Measurements from ENCODE around the gene ZNF646. TPM values are rescaled to one million over a fixed set of nuclear protein-coding genes. Genes with fewer than 3 reads are reported as not detected.

The ZNF646 gene
- total RNA-seq, 3 donors from 2014 or later, result 22.3 to 26.1 (median 22.7) TPM

DNA sequence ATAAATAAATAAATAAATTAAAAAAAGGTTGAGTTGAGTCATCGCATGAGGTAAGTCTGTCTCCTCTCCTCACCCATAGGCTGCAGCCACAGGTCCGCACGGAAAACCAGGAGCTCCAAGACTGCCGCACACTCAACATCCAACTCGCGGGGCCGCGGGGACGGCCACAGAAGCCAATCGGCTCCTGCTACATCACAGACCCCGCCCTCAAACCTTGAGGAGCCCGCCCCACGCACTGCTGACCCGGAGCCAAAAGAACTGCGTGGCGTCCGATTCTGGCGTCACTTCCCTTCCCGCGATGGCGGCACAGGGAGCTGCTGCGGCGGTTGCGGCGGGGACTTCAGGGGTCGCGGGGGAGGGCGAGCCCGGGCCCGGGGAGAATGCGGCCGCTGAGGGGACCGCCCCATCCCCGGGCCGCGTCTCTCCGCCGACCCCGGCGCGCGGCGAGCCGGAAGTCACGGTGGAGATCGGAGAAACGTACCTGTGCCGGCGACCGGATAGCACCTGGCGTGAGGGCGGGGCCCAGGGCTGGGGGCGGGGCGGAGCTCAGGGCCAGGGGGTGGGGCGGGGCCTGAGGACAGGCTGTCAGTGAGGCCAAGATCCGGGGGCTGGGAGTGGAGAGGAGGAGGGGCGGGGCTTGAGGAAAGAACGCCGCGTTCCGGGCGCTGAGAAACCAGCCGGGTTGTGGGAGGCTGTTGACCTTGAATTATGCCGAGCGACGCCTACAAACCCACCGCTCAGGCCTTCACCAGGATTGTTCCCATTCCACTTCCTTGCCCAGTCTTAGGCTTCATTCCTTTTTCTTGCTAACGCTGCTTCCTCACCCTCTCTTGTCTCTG, 43.4 kb downstream of the ZNF646 start, which contains the start of gene KAT8:
Gene KAT8, plus strand, starts transcription at position 281 of the 839 bp plus-strand sequence. Its CDS starts 18 bp downstream, at position 299.
- DNase-seq (peak; percentile 95), ATAC-seq (peak; percentile 94 to 96)
- no peaks in the 10 kb centered on the region for H3K27me3 Mint-ChIP-seq (ENCODE audit: low read depth)
- peaks cover 16% of the 10 kb centered on the region for H3K4me1 Mint-ChIP-seq (ENCODE audit: low read depth)
- peak within 1 kb of the TSS; percentile 88 for H3K4me3 Mint-ChIP-seq
- H3K9me3 Mint-ChIP-seq, result no peaks in the 10 kb centered on the region
- H3K36me3 Mint-ChIP-seq (ENCODE audit: insufficient read depth), result peaks cover 19% of the 10 kb centered on the region

DNA sequence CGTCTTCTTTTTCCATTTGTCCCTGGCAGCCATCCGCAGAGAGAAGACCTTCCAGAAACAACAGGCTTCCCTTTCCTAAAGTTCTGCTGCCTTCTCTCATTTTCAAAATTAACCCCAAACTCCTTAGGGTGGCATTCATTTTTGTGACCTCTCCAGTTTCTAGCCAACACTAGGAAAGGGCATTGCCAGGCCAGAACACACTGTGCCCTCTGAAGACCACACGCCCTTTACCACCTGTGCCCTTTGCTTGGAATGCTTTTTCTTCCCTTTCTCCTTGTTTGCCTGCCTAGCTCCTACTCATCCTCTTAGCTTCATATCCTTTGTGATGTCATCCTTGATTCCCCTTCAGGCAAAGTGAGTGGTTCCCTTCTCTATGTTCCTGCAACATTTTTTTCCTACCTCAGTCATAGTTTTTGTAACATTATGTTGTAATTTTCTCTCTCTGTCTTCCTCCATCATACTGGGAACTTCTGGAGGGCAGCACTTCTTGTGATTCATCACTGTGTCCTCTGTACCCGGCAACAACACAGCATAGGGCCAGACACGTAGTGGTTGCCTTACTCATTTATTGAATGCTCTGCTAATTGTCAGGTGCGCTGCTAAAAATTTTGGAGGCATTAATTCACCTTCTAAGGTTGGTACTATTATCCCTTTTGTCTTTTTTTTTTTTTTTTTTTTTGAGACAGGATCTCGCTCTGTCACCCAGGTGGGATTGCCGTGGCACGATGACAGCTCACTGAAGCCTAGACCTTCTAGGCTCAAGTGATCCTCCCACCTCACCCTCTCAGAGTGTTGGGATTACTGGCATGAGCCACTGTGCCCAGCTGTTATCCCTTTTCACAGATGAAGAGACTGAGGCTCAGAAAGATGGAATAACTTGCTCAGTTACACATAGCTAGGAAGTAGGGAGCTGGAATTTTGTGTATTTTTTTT, 44.3 kb downstream of the ZNF646 start:
- H3K9me3 Mint-ChIP-seq, result no peaks in the 10 kb centered on the region
- no peak for ATAC-seq
- H3K27me3 Mint-ChIP-seq (ENCODE audit: low read depth), result no peaks in the 10 kb centered on the region
- H3K4me3 Mint-ChIP-seq, result peak overlapping the region; percentile 88
- H3K4me1 Mint-ChIP-seq (ENCODE audit: low read depth), result peaks cover 16% of the 10 kb centered on the region
- DNase-seq, result no peak
- peaks cover 17% of the 10 kb centered on the region for H3K36me3 Mint-ChIP-seq (ENCODE audit: insufficient read depth)

DNA sequence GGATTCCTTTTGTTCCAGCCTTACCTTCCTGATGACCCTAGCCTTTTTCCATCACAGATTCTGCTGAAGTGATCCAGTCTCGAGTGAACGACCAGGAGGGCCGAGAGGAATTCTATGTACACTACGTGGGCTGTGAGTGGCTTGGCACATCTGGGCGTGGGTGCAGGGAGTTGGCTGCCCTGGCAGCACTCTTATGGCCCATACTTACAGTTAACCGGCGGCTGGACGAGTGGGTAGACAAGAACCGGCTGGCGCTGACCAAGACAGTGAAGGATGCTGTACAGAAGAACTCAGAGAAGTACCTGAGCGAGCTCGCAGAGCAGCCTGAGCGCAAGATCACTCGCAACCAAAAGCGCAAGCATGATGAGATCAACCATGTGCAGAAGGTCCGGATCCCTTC, 45.9 kb downstream of the ZNF646 start:
- H3K4me1 Mint-ChIP-seq (ENCODE audit: low read depth), result peaks cover 15% of the 10 kb centered on the region
- H3K4me3 Mint-ChIP-seq, result no peak overlapping the region
- no peaks in the 10 kb centered on the region for H3K9me3 Mint-ChIP-seq
- ATAC-seq, result no peak
- peaks cover 17% of the 10 kb centered on the region for H3K36me3 Mint-ChIP-seq (ENCODE audit: insufficient read depth)
- H3K27me3 Mint-ChIP-seq (ENCODE audit: low read depth), result no peaks in the 10 kb centered on the region
- DNase-seq, result no peak

DNA sequence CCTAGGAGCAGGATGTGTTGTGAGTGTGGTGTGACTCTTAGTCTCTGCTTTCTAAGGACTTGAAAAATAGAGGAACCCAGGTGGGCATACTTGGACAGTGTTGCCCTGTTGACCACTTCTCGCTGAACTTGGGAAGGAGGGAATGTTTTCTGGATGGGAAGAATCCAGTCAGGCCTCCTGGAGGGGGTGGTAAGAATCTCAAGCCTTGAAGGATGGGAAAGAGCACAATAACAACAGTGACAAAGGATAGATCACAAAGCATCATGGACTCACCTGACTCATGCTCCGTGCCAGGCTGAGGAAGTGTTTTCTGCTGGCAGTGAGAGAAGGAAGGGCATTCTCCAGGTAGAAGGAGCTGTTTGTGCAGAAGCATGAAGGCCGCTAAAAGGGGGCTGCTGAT, 51.6 kb downstream of the ZNF646 start:
- ATAC-seq (no peak), DNase-seq (no peak)
- H3K4me1 Mint-ChIP-seq (ENCODE audit: low read depth), result no peaks in the 10 kb centered on the region
- peaks cover 24% of the 10 kb centered on the region for H3K36me3 Mint-ChIP-seq (ENCODE audit: insufficient read depth)
- no peaks in the 10 kb centered on the region for H3K27me3 Mint-ChIP-seq (ENCODE audit: low read depth)
- H3K9me3 Mint-ChIP-seq, result no peaks in the 10 kb centered on the region
- no peak overlapping the region for H3K4me3 Mint-ChIP-seq

DNA sequence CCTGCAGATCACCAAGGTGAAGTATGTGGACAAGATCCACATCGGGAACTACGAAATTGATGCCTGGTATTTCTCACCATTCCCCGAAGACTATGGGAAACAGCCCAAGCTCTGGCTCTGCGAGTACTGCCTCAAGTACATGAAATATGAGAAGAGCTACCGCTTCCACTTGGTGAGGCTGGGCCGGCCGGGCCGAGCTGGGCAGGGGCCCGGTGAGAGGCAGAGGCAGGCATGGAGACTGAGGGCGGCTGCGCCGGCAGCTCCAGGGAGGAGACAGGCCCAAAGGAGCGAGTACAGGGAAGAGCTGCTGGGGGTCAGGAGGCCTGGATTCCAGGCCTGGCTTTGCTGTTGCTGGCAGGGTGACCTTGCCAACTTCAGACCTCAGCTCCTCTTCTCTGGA, 53.0 kb downstream of the ZNF646 start:
- no peak overlapping the region for H3K4me3 Mint-ChIP-seq
- ATAC-seq (no peak), DNase-seq (no peak)
- no peaks in the 10 kb centered on the region for H3K27me3 Mint-ChIP-seq (ENCODE audit: low read depth)
- no peaks in the 10 kb centered on the region for H3K4me1 Mint-ChIP-seq (ENCODE audit: low read depth)
- no peaks in the 10 kb centered on the region for H3K9me3 Mint-ChIP-seq
- H3K36me3 Mint-ChIP-seq (ENCODE audit: insufficient read depth), result peaks cover 22% of the 10 kb centered on the region

DNA sequence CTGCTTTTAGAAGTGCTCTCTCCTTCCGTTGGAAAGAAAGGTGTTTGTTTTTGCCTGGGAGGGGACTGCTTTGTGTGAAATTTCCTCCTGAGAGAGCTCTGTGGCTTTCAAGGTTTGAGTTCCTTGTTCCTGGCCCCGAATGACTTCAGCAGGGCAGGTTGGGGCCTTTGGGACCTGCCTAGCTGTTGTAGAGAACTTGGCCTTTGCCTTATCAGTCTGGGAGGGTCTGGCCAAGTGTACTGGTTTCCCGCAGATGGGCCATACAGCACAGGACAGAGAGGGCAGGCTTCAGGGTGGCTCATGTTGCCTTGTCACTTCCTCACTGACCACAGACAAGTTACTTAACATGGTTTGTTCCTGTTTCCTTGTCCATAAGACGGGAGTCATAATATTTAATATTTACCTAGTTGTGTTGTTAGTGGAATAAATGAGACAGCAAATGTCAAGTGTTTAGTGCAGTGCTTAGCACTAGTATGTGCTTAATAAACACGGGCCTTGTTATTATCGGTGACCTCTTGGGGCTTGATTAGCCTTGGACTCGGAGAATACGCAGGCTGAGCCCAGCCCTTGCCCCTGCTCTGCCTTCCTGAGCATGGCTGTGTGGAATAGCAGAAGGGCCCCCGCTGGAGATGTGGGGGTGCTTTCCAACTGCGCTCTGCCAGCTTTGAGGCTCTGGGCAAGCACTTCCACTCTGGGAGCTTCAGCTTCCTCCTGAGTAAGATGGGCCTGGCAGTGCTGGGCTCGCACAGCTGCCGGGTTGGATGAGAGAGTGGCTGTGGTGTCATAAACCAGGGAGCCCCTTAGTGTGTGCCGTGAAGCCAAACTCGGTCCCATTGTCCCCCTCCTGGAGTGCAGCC, 54.7 kb downstream of the ZNF646 start:
- no peak for ATAC-seq
- no peak overlapping the region for H3K4me3 Mint-ChIP-seq

DNA sequence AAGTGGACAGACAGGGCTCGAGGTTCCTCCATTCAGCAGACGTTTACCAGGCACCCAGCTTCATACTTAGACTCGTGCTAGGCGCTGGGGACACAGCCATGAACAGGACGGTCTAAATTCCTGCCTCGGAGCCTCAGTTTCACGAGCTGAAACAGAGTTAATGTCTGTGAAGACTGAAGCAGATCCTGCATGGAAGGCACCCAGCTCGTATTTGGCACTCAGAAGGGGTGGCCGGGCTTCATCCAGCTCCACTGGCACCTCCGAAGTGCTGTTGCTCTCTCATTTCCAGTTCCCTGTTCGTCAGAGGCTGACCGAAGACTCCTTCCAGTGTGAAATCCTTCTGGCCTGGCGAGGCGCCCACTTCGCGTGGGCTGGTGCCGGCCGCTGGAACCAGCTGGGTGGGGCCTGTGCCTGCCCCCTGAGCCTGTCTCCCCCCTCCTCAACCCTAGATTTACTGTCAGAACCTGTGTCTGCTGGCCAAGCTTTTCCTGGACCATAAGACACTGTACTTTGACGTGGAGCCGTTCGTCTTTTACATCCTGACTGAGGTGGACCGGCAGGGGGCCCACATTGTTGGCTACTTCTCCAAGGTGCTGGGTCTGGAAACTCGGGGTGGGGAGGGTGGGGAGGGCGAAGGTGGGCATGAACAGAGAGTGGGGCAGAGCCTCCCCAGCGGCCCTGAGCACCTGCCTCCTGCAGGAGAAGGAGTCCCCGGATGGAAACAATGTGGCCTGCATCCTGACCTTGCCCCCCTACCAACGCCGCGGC, 55.5 kb downstream of the ZNF646 start:
- peaks cover 19% of the 10 kb centered on the region for H3K36me3 Mint-ChIP-seq (ENCODE audit: insufficient read depth)
- no peak for DNase-seq
- H3K27me3 Mint-ChIP-seq (ENCODE audit: low read depth), result no peaks in the 10 kb centered on the region
- H3K9me3 Mint-ChIP-seq, result no peaks in the 10 kb centered on the region
- H3K4me3 Mint-ChIP-seq, result no peak overlapping the region
- ATAC-seq, result no peak
- H3K4me1 Mint-ChIP-seq (ENCODE audit: low read depth), result no peaks in the 10 kb centered on the region

More for the DNA sequence above, 54.7 kb downstream of the ZNF646 start:
- no peak for DNase-seq
- Mint-ChIP-seq H3K36me3 (ENCODE audit: insufficient read depth) (peaks cover 19% of the 10 kb centered on the region), H3K27me3 (ENCODE audit: low read depth) (no peaks in the 10 kb centered on the region), H3K9me3 (no peaks in the 10 kb centered on the region), H3K4me1 (ENCODE audit: low read depth) (no peaks in the 10 kb centered on the region)

DNA sequence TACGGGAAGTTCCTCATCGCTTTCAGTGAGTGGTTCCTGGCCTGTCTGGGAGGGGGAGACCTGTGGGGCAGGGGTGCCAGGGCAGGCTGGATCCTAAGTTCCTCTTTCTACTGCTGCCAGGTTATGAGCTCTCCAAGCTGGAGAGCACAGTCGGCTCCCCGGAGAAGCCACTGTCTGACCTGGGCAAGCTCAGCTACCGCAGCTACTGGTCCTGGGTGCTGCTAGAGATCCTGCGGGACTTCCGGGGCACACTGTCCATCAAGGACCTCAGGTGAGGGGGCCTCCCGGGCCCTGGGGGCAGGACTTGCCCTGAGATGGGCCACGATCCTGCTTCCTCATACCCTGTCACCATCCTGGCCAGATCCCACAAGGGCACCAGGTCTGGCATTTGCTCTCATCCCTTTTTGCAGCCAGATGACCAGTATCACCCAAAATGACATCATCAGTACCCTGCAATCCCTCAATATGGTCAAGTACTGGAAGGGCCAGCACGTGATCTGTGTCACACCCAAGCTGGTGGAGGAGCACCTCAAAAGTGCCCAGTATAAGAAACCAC, 56.2 kb downstream of the ZNF646 start:
- Mint-ChIP-seq H3K4me3 (no peak overlapping the region), H3K9me3 (no peaks in the 10 kb centered on the region), H3K36me3 (ENCODE audit: insufficient read depth) (peaks cover 19% of the 10 kb centered on the region), H3K4me1 (ENCODE audit: low read depth) (no peaks in the 10 kb centered on the region), H3K27me3 (ENCODE audit: low read depth) (no peaks in the 10 kb centered on the region)
- DNase-seq, result no peak
- ATAC-seq, result no peak

DNA sequence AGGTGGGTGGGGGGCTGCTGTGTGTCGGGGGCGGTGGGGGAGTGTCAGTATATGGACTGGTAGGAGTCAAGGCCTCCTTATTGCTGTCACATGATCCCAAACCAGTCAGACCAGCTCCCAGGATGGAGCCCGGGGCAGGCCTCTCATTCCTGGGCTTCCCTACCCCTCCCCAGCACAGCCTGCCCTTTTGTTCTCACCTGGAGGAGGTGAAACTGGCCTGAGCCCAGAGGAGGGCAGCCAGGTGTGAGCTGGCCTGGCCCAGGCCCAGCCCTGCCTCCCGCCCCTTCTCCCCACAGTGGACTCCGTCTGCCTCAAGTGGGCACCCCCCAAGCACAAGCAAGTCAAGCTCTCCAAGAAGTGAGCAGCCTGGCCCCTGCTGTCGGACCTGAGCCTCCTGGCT, 56.7 kb downstream of the ZNF646 start:
- DNase-seq, result no peak
- Mint-ChIP-seq H3K27me3 (ENCODE audit: low read depth) (no peaks in the 10 kb centered on the region), H3K4me3 (no peak overlapping the region), H3K36me3 (ENCODE audit: insufficient read depth) (peaks cover 15% of the 10 kb centered on the region), H3K4me1 (ENCODE audit: low read depth) (no peaks in the 10 kb centered on the region), H3K9me3 (no peaks in the 10 kb centered on the region)
- no peak for ATAC-seq

DNA sequence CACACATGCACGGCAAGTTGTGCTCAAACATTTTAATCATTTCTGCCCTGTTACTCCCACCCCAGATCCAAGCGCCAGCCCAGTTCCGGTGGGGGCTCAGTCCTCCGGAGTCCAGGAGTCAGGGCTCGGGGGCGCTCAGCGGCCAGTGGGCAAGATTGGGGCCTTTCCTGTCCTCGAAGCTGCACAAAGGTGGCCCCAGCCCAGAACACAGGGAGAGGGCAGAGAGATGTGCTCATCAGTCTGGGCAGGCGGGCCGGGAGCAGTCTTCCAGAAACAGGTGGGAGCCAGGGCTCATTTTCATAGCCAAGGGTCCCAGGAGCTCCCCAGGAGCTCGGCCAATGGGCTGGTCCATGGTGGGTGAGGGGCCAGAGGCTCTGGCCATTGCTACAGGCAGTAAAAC, 57.2 kb downstream of the ZNF646 start:
- Mint-ChIP-seq H3K27me3 (ENCODE audit: low read depth) (no peaks in the 10 kb centered on the region), H3K36me3 (ENCODE audit: insufficient read depth) (peaks cover 10% of the 10 kb centered on the region), H3K9me3 (no peaks in the 10 kb centered on the region), H3K4me1 (ENCODE audit: low read depth) (no peaks in the 10 kb centered on the region), H3K4me3 (no peak overlapping the region)
- DNase-seq (no peak), ATAC-seq (no peak)

DNA sequence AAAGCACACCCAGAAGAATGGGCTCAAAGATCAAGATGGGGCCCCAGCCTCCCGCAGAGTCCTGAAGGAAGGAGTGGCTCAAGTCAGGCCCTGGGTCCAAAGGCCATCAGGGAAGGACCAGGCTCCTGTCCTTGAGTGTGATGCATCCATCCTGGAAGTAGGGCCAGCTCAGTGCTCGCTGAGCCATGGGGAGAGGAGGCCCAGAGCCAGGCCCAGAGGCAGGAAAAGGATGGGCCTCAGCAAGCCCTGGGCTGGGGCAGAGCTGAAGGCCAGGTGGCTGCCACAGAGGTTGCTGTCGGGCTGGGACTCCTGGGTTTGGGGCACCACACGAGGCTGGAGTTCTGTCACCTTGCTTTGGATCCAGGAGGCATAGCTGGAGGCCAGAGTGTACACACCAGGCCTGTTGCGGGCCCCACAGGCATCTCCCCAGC, 57.6 kb downstream of the ZNF646 start:
- Mint-ChIP-seq H3K4me1 (ENCODE audit: low read depth) (no peaks in the 10 kb centered on the region), H3K36me3 (ENCODE audit: insufficient read depth) (peaks cover 10% of the 10 kb centered on the region), H3K9me3 (no peaks in the 10 kb centered on the region), H3K4me3 (no peak overlapping the region), H3K27me3 (ENCODE audit: low read depth) (no peaks in the 10 kb centered on the region)
- ATAC-seq, result no peak
- DNase-seq, result no peak

DNA sequence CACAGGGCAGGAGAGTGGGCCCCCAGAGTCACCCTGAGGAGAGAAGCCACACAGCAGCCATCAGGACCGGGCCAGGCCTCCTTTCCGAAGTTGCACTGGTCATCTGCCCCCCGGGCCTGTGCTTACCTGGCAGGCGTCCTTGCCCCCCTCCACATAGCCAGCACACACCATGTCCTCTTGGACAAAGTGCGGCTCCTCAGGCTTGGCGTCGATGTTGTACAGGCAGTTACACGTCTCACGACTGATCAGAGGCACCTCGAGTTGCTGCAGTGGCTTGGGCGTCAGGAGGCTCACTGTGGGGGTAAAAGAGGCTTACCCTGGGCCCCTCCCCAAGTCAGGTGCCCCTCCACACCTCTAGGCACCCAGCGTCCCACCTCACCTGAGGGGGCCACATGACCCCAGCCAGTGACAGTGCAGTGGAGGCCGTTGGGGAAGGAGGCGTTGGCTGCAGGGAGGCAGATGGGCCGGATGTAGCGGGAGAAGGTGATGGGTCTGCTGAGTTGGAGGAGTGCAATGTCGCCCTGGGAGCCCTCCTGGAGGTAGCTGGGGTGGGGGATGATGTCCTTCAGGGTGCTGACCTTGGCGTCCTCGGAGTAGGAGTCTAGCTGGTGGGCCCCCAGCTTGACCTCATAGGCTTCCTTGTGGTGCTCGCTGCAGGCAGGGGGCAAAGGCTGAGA, 58.2 kb downstream of the ZNF646 start:
- ATAC-seq (no peak), DNase-seq (no peak)
- Mint-ChIP-seq H3K36me3 (ENCODE audit: insufficient read depth) (peaks cover 10% of the 10 kb centered on the region), H3K4me1 (ENCODE audit: low read depth) (no peaks in the 10 kb centered on the region), H3K27me3 (ENCODE audit: low read depth) (no peaks in the 10 kb centered on the region), H3K9me3 (no peaks in the 10 kb centered on the region), H3K4me3 (no peak overlapping the region)

All from activated T-cell treated with anti-CD3 and anti-CD28 coated beads, Interleukin-2, amount 50 U/mL, for 4 hours (primary cell).